Liver (tissue), 9 donors: ENCODE data around the gene RAD51B. TPM values are rescaled to one million over a fixed set of nuclear protein-coding genes. Genes with fewer than 3 reads are reported as not detected.

Source experiments
- DNase-seq: peaks from one replicate; pipeline ENCODE4 v3.0.0-alpha.2; 2017; ENCODE audit warnings: low spot score
- H3K27ac ChIP-seq, 2 donors: one replicate each; pipeline ENCODE4 v1.7.0; 2013; ENCODE audit warnings: inconsistent platforms in 2 of 2, low read length in 2 of 2, control low read depth in 1 of 2, low read depth in 1 of 2, mild to moderate bottlenecking in 1 of 2
- H3K27me3 ChIP-seq, 4 donors: one replicate each; pipeline versions ENCODE4 v1.6.1 to v1.7.0; 2013; ENCODE audit warnings: low read length in 3 of 4, inconsistent platforms in 1 of 4, mild to moderate bottlenecking in 1 of 4, moderate library complexity in 1 of 4; ENCODE audit not compliant: control insufficient read depth in 4 of 4, insufficient read depth in 4 of 4
- H3K36me3 ChIP-seq, 4 donors: one replicate each; pipeline versions ENCODE4 v1.6.1 to v1.7.0; 2013; ENCODE audit warnings: low read length in 3 of 4, mild to moderate bottlenecking in 3 of 4, low read depth in 1 of 4, moderate library complexity in 1 of 4; ENCODE audit not compliant: control insufficient read depth in 4 of 4, insufficient read depth in 3 of 4
- H3K4me1 ChIP-seq, 4 donors: one replicate each; pipeline versions ENCODE4 v1.6.1 to v1.7.0; 2013; ENCODE audit warnings: low read length in 3 of 4, mild to moderate bottlenecking in 3 of 4, moderate library complexity in 1 of 4; ENCODE audit not compliant: control insufficient read depth in 4 of 4, insufficient read depth in 4 of 4
- H3K4me3 ChIP-seq, 3 donors: one replicate each; pipeline versions ENCODE4 v1.6.1 to v1.7.0; 2013; ENCODE audit warnings: low read length in 3 of 3, control low read depth in 1 of 3, low read depth in 1 of 3, mild to moderate bottlenecking in 1 of 3
- H3K9ac ChIP-seq, 2 donors: one replicate each; pipeline ENCODE4 v1.7.0; 2013; ENCODE audit warnings: low read length in 2 of 2, mild to moderate bottlenecking in 2 of 2, moderate library complexity in 2 of 2, control low read depth in 1 of 2, low read depth in 1 of 2
- H3K9me3 ChIP-seq, 4 donors: one replicate each; pipeline versions ENCODE4 v1.6.1 to v1.7.0; 2013; ENCODE audit warnings: low read length in 3 of 4; ENCODE audit not compliant: control insufficient read depth in 4 of 4
- ATF3 ChIP-seq: IDR thresholded peaks from 2 replicates; pipeline ENCODE4 v1.6.1; 2016; ENCODE audit warnings: antibody characterized with exemption
- CTCF ChIP-seq: fragments of 150-350 bp; IDR thresholded peaks from 2 replicates; pipeline ENCODE4 v1.5.1; 2017; ENCODE audit warnings: improper control_type of control experiment, low read depth, low read length; ENCODE audit not compliant: missing input control
- EGR1 ChIP-seq, 2 donors: IDR thresholded peaks; 2 replicates each; pipeline ENCODE4 v1.6.1; 2016 to 2018; ENCODE audit warnings: antibody characterized with exemption in 2 of 2, low read depth in 2 of 2
- FOXA1 ChIP-seq: IDR thresholded peaks from 2 replicates; pipeline ENCODE4 v1.6.1; 2016; ENCODE audit warnings: antibody characterized with exemption
- FOXA2 ChIP-seq: IDR thresholded peaks from 2 replicates; pipeline ENCODE4 v1.6.1; 2016; ENCODE audit warnings: antibody characterized with exemption
- GABPA ChIP-seq, 2 donors: IDR thresholded peaks in 1 of 2; conservative IDR thresholded peaks in 1 of 2; 2 replicates each; pipeline ENCODE4 v1.6.1; 2016; ENCODE audit warnings: antibody characterized with exemption in 2 of 2, mild to moderate bottlenecking in 1 of 2, moderate library complexity in 1 of 2
- HNF4A ChIP-seq, 2 donors: conservative IDR thresholded peaks; 2 replicates each; pipeline ENCODE4 v1.6.1; 2016; ENCODE audit warnings: antibody characterized with exemption in 2 of 2, mild to moderate bottlenecking in 2 of 2
- HNF4G ChIP-seq: IDR thresholded peaks from 2 replicates; pipeline ENCODE4 v1.6.1; 2016; ENCODE audit warnings: antibody characterized with exemption
- JUND ChIP-seq, 2 donors: IDR thresholded peaks; 2 replicates each; pipeline ENCODE4 v1.6.1; 2016; ENCODE audit warnings: antibody characterized with exemption in 2 of 2
- MAX ChIP-seq: IDR thresholded peaks from 2 replicates; pipeline ENCODE4 v1.6.1; 2016; ENCODE audit warnings: antibody characterized with exemption
- NR2F2 ChIP-seq: IDR thresholded peaks from 2 replicates; pipeline ENCODE4 v1.6.1; 2016; ENCODE audit warnings: antibody characterized with exemption
- RAD21 ChIP-seq, 2 donors: IDR thresholded peaks; 2 replicates each; pipeline ENCODE4 v1.6.1; 2016; ENCODE audit warnings: antibody characterized with exemption in 2 of 2, mild to moderate bottlenecking in 2 of 2
- REST ChIP-seq: IDR thresholded peaks from 2 replicates; pipeline ENCODE4 v1.6.1; 2016; ENCODE audit warnings: antibody characterized with exemption, mild to moderate bottlenecking
- RXRA ChIP-seq, 2 donors: IDR thresholded peaks; 2 replicates each; pipeline ENCODE4 v1.6.1; 2017 to 2018; ENCODE audit warnings: antibody characterized with exemption in 2 of 2, mild to moderate bottlenecking in 1 of 2
- SP1 ChIP-seq: IDR thresholded peaks from 2 replicates; pipeline ENCODE4 v1.6.1; 2018; ENCODE audit warnings: antibody characterized with exemption, mild to moderate bottlenecking
- TAF1 ChIP-seq: conservative IDR thresholded peaks from 2 replicates; pipeline ENCODE4 v1.6.1; 2016; ENCODE audit warnings: antibody characterized with exemption, mild to moderate bottlenecking
- YY1 ChIP-seq: IDR thresholded peaks from 2 replicates; pipeline ENCODE4 v1.6.1; 2016; ENCODE audit warnings: antibody characterized with exemption, mild to moderate bottlenecking
- ZBTB33 ChIP-seq: IDR thresholded peaks from 2 replicates; pipeline ENCODE4 v1.6.1; 2016; ENCODE audit warnings: antibody characterized with exemption
- WGBS: extraction: QIAGEN DNeasy Blood & Tissue Kit; methylation state at CpG from one replicate; pipeline ENCODE4 v1.1.7; 2013; 5-methylcytosine and 5-hydroxymethylcytosine counted together
- polyA plus RNA-seq, 2 donors: library from polyadenylated mRNA; stranded (reverse) in 1 of 2; unstranded in 1 of 2; fragments of 200-250 nt in 1 of 2; fragments of >200 nt in 1 of 2; fragmentation: Nextera tagmentation in 1 of 2; extraction: Ambion mirVana in 1 of 2; gene quantifications; one replicate each; pipeline versions ENCODE4 v1.2.1 to v1.2.3, GENCODE V29; 2013 to 2015
- total RNA-seq, 2 donors: library from RNA; depleted of rRNA; stranded (reverse); fragments of >200 nt; gene quantifications; one replicate each; pipeline ENCODE4 v1.2.3, GENCODE V29; 2014
- donor health status: healthy.
- donor health status: healthy.
- donor health status: healthy.
- donor health status: healthy.
- donor health status: healthy.

The RAD51B gene
- total and polyA plus RNA-seq, 4 donors = 0.81 to 12.9 (median 2.4) TPM

- Histone ChIP-seq H3K27me3 (no peaks in the 10 kb centered on the region), H3K36me3 (no peaks in the 10 kb centered on the region), H3K9ac (peak overlapping the region; percentile 49 to 57), H3K27ac (peak overlapping the region; percentile 76 to 87), H3K9me3 (no peaks in the 10 kb centered on the region), H3K4me3 (no peak overlapping the region), H3K4me1 (peaks cover 5 to 32% (median 28%) of the 10 kb centered on the region in 4 donors)
- no peak for TF ChIP-seq ATF3
- peak; percentile 66 for TF ChIP-seq FOXA1
- TF ChIP-seq RXRA (IDR thresholded peaks at IDR 0.05) = peak in 1 of 2 donors; percentile 63
- no peak for TF ChIP-seq CTCF
- peak; percentile 69 for TF ChIP-seq SP1
- peak; percentile 63 for TF ChIP-seq TAF1
- peak in 1 of 2 donors; percentile 51 for TF ChIP-seq HNF4A (conservative IDR thresholded peaks at IDR 0.05)
- TF ChIP-seq EGR1 (IDR thresholded peaks at IDR 0.05; ENCODE audit: low read depth in 2 of 2) = no peak
- peak in 1 of 2 donors; percentile 54 for TF ChIP-seq JUND (IDR thresholded peaks at IDR 0.05)
- no peak for TF ChIP-seq NR2F2
- peak; percentile 65 for TF ChIP-seq FOXA2
- TF ChIP-seq REST = peak; percentile 27
- peak; percentile 59 for TF ChIP-seq YY1
- TF ChIP-seq GABPA (IDR thresholded peaks at IDR 0.05 in 1 of 2, conservative IDR thresholded peaks at IDR 0.05 in 1 of 2) = no peak
- TF ChIP-seq MAX = peak; percentile 26
- TF ChIP-seq RAD21 (IDR thresholded peaks at IDR 0.05) = no peak
- TF ChIP-seq ZBTB33 = peak; percentile 28
- TF ChIP-seq HNF4G = no peak
- no peak for DNase-seq
- WGBS = 21% methylated on average over 4 of the region's 4 CpGs
Measured at GRCh38 chr14:67940486-67941455, 121.2 kb downstream of the RAD51B start.
